K562 (cell line): ENCODE results near the gene GIGYF1. TPM values are rescaled to one million over a fixed set of nuclear protein-coding genes. Genes with fewer than 3 reads are reported as not detected.
A peak's percentile ranks its signal among the peaks of the same experiment; 100 is the strongest.

Experiments
- ARHGAP35 ChIP-seq: fragments of 450-650 bp; IDR thresholded peaks from 2 replicates; pipeline ENCODE4 v1.6.1; 2018; ENCODE audit not compliant: partially characterized antibody
- C11orf30 ChIP-seq: fragments of 450-650 bp; IDR thresholded peaks from 2 replicates; pipeline ENCODE4 v1.6.1; 2016; ENCODE audit warnings: low read depth, mild to moderate bottlenecking
- CTCF ChIP-seq, 3 experiments: IDR thresholded peaks in 2 of 3; conservative IDR thresholded peaks in 1 of 3; 2 replicates each; pipeline ENCODE4 v1.5.1; 2011 to 2012; ENCODE audit warnings: low read length in 3 of 3, mild to moderate bottlenecking in 3 of 3, control low read depth in 2 of 3, improper control_type of control experiment in 1 of 3, inconsistent platforms in 1 of 3, low read depth in 1 of 3, mixed read lengths in 1 of 3, moderate library complexity in 1 of 3; ENCODE audit not compliant: insufficient read depth in 2 of 3
- FUS ChIP-seq: fragments of 200-400 bp; formaldehyde crosslinking; optimal IDR thresholded peaks from 2 replicates; pipeline ENCODE3; 2017; ENCODE audit warnings: low read depth, low read length
- HSF4 ChIP-seq: fragments of 250-450 bp; sonication (Bioruptor Pico); IDR thresholded peaks from 2 replicates; pipeline ENCODE4 v2.1.2; 2022; ENCODE audit warnings: mild to moderate bottlenecking, moderate library complexity, borderline replicate concordance
- KLF1 ChIP-seq: fragments of 450-650 bp; IDR thresholded peaks from 2 replicates; pipeline ENCODE4 v1.6.1; 2016; ENCODE audit warnings: missing genetic modification characterization, missing compliant biosample characterization
- MAZ ChIP-seq, 2 experiments: fragments of 450-650 bp in 1 of 2; sonication (generic) in 1 of 2; formaldehyde crosslinking; IDR thresholded peaks in 1 of 2; conservative IDR thresholded peaks in 1 of 2; 2 replicates each; pipeline versions ENCODE4 v1.4.0 to v1.5.0; 2020; ENCODE audit warnings: mild to moderate bottlenecking in 1 of 2, missing genetic modification reagents in 1 of 2
- NEUROD1 ChIP-seq: fragments of 150-350 bp; IDR thresholded peaks from 2 replicates; pipeline ENCODE4 v1.6.1; 2014; ENCODE audit warnings: borderline replicate concordance, low read length, low read depth; ENCODE audit not compliant: partially characterized antibody
- RCOR1 ChIP-seq, 2 experiments: IDR thresholded peaks; 2 replicates each; pipeline ENCODE4 v1.6.1; 2012; ENCODE audit warnings: low read depth in 2 of 2, low read length in 2 of 2, borderline replicate concordance in 1 of 2, improper control_type of control experiment in 1 of 2
- RHOXF2B ChIP-seq: fragments of 250-450 bp; sonication (Bioruptor Pico); conservative IDR thresholded peaks from 2 replicates; pipeline ENCODE4 v1.5.1; 2021
- SAP30 ChIP-seq: fragments of 200-600 bp; sonication (generic); IDR thresholded peaks from 2 replicates; pipeline ENCODE4 v1.6.1; 2012; ENCODE audit warnings: borderline replicate concordance, low read depth, mild to moderate bottlenecking, moderate library complexity, low read length, control low read depth, inconsistent platforms; ENCODE audit not compliant: insufficient read depth, poor library complexity, severe bottlenecking
- SMAD2 ChIP-seq: fragments of 150-350 bp; IDR thresholded peaks from 2 replicates; pipeline ENCODE4 v1.6.1; 2014; ENCODE audit warnings: low read depth, mild to moderate bottlenecking, low read length
- SMAD4 ChIP-seq: fragments of 250-450 bp; sonication (Bioruptor Pico); conservative IDR thresholded peaks from 2 replicates; pipeline ENCODE4 v1.8.0; 2021; ENCODE audit warnings: inconsistent platforms, mild to moderate bottlenecking, moderate library complexity
- SNIP1 ChIP-seq: fragments of 450-650 bp; IDR thresholded peaks from 2 replicates; pipeline ENCODE4 v1.7.1; 2017; ENCODE audit warnings: low read depth, mild to moderate bottlenecking
- U2AF1 ChIP-seq: fragments of 200-400 bp; formaldehyde crosslinking; optimal IDR thresholded peaks from 2 replicates; pipeline ENCODE3; 2017; ENCODE audit warnings: mild to moderate bottlenecking, low read depth, low read length, moderate library complexity
- polyA plus RNA-seq, 8 experiments: library from polyadenylated mRNA; depleted of rRNA in 4 of 8; stranded (reverse) in 5 of 8; unstranded in 3 of 8; fragments of >200 nt; fragmentation: Nextera tagmentation in 2 of 8; fragmentation: Illumina TruSeq in 1 of 8; extraction: Ambion mirVana in 2 of 8; extraction: Trizol in 1 of 8; gene quantifications; 2 replicates each; pipeline versions ENCODE4 v1.2.1 to v1.2.3, GENCODE V29; 2011 to 2014; ENCODE audit warnings: inconsistent platforms in 1 of 8, missing spikeins in 1 of 8
- total RNA-seq, 7 experiments: library from RNA; depleted of rRNA in 6 of 7; stranded (reverse); fragments of >200 nt in 6 of 7; fragmentation: Illumina TruSeq in 2 of 7; extraction: Trizol in 2 of 7; gene quantifications; 2 replicates each; pipeline versions ENCODE4 v1.2.1 to v1.2.3, GENCODE V29; 2011 to 2021; ENCODE audit warnings: low replicate concordance in 1 of 7
- TF ChIP-seq, protein P1 (sequence below): IDR thresholded peaks from 2 replicates; pipeline ENCODE4 v1.6.1; 2014; ENCODE audit warnings: antibody characterized with exemption
- TF ChIP-seq, protein P2 (sequence below): fragments of 250-450 bp; sonication (Bioruptor Pico); IDR thresholded peaks from 2 replicates; pipeline ENCODE4 v1.4.0; 2020; ENCODE audit warnings: mild to moderate bottlenecking, moderate library complexity

GIGYF1 gene
- total and polyA plus RNA-seq, 9 of the 15 experiments (the other 6 are each of a cell fraction or from before 2014, with no cell fraction given): 0.56 to 76.2 (median 16.8) TPM

- TF ChIP-seq KLF1 (tag): no peak
- TF ChIP-seq CTCF (IDR thresholded peaks at IDR 0.05 in 2 of 3, conservative IDR thresholded peaks at IDR 0.05 in 1 of 3; ENCODE audit: insufficient read depth in 2 of 3, low read depth in 1 of 3, low read length in 3 of 3): 0 out of 6 replicates have a peak, but pooled peaks of 1 of the 3 experiments have one; percentile 5
- TF ChIP-seq MAZ (CRISPR knock-in tag; conservative IDR thresholded peaks at IDR 0.05 in 1 of 2, IDR thresholded peaks at IDR 0.05 in 1 of 2): peak; percentile 43 to 65
- no peak for TF ChIP-seq SNIP1
- TF ChIP-seq ARHGAP35: no peak
- peak; percentile 42 for TF ChIP-seq SAP30
- TF ChIP-seq HSF4 (CRISPR knock-in tag): no peak
- TF ChIP-seq RCOR1 (IDR thresholded peaks at IDR 0.05; ENCODE audit: borderline replicate concordance in 1 of 2, low read depth in 2 of 2, low read length in 2 of 2): peak in 1 of 2 experiments; percentile 59; a peak in 1 of 4 replicates
- peak; percentile 55 for TF ChIP-seq NEUROD1
- no peak for TF ChIP-seq U2AF1
- no peak for TF ChIP-seq FUS
- no peak for TF ChIP-seq RHOXF2B (CRISPR knock-in tag)
- TF ChIP-seq C11orf30: no peak
- TF ChIP-seq, protein P1, sequence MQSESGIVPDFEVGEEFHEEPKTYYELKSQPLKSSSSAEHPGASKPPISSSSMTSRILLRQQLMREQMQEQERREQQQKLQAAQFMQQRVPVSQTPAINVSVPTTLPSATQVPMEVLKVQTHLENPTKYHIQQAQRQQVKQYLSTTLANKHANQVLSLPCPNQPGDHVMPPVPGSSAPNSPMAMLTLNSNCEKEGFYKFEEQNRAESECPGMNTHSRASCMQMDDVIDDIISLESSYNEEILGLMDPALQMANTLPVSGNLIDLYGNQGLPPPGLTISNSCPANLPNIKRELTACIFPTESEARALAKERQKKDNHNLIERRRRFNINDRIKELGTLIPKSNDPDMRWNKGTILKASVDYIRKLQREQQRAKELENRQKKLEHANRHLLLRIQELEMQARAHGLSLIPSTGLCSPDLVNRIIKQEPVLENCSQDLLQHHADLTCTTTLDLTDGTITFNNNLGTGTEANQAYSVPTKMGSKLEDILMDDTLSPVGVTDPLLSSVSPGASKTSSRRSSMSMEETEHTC: no peak
- TF ChIP-seq SMAD4: no peak
- no peak for TF ChIP-seq SMAD2
- TF ChIP-seq, protein P2, sequence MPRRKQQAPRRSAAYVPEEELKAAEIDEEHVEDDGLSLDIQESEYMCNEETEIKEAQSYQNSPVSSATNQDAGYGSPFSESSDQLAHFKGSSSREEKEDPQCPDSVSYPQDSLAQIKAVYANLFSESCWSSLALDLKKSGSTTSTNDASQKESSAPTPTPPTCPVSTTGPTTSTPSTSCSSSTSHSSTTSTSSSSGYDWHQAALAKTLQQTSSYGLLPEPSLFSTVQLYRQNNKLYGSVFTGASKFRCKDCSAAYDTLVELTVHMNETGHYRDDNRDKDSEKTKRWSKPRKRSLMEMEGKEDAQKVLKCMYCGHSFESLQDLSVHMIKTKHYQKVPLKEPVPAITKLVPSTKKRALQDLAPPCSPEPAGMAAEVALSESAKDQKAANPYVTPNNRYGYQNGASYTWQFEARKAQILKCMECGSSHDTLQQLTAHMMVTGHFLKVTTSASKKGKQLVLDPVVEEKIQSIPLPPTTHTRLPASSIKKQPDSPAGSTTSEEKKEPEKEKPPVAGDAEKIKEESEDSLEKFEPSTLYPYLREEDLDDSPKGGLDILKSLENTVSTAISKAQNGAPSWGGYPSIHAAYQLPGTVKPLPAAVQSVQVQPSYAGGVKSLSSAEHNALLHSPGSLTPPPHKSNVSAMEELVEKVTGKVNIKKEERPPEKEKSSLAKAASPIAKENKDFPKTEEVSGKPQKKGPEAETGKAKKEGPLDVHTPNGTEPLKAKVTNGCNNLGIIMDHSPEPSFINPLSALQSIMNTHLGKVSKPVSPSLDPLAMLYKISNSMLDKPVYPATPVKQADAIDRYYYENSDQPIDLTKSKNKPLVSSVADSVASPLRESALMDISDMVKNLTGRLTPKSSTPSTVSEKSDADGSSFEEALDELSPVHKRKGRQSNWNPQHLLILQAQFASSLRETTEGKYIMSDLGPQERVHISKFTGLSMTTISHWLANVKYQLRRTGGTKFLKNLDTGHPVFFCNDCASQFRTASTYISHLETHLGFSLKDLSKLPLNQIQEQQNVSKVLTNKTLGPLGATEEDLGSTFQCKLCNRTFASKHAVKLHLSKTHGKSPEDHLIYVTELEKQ (CRISPR knock-in tag): no peak
Measured at GRCh38 chr7:100675581-100676350, 18.3 kb downstream of the GIGYF1 start (continued).
